GM23338 (cell line): ENCODE results near the gene ADAM11.

Experiments
- TF ChIP-seq, protein P1 (sequence below), 2 experiments: fragments of 200-600 bp in 1 of 2; sonication (generic) in 1 of 2; conservative IDR thresholded peaks; 2 replicates each; pipeline versions ENCODE4 v1.5.1 to v1.6.1; 2016 to 2017; ENCODE audit warnings: antibody characterized with exemption in 2 of 2, low read depth in 2 of 2, mild to moderate bottlenecking in 2 of 2, moderate library complexity in 1 of 2
- TF ChIP-seq, protein P2 (sequence below): IDR thresholded peaks from one replicate; pipeline ENCODE4 v1.6.1; 2018; ENCODE audit warnings: antibody characterized with exemption; ENCODE audit not compliant: unreplicated experiment

DNA sequence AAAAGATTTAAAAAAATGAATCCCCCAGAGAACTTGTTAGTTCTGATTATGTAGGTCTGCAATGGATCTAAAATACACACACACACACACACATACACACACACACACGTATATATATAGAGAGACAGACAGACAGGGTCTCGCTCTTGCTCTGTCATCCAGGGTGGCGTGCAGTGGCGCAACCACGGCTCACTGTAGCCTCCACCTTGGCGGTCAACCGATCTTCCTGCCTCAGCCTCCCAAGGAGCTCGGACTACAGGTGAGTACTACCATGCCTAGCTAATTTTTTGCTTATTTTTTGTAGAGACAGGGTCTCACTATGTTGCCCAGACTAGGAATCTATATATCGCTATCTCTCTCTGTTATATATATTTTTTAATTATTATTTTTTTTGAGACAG lies 37.9 kb downstream of the ADAM11 start:
- TF ChIP-seq, protein P1, sequence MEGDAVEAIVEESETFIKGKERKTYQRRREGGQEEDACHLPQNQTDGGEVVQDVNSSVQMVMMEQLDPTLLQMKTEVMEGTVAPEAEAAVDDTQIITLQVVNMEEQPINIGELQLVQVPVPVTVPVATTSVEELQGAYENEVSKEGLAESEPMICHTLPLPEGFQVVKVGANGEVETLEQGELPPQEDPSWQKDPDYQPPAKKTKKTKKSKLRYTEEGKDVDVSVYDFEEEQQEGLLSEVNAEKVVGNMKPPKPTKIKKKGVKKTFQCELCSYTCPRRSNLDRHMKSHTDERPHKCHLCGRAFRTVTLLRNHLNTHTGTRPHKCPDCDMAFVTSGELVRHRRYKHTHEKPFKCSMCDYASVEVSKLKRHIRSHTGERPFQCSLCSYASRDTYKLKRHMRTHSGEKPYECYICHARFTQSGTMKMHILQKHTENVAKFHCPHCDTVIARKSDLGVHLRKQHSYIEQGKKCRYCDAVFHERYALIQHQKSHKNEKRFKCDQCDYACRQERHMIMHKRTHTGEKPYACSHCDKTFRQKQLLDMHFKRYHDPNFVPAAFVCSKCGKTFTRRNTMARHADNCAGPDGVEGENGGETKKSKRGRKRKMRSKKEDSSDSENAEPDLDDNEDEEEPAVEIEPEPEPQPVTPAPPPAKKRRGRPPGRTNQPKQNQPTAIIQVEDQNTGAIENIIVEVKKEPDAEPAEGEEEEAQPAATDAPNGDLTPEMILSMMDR (conservative IDR thresholded peaks at IDR 0.05; ENCODE audit: low read depth in 2 of 2): no peak
- TF ChIP-seq, protein P2, sequence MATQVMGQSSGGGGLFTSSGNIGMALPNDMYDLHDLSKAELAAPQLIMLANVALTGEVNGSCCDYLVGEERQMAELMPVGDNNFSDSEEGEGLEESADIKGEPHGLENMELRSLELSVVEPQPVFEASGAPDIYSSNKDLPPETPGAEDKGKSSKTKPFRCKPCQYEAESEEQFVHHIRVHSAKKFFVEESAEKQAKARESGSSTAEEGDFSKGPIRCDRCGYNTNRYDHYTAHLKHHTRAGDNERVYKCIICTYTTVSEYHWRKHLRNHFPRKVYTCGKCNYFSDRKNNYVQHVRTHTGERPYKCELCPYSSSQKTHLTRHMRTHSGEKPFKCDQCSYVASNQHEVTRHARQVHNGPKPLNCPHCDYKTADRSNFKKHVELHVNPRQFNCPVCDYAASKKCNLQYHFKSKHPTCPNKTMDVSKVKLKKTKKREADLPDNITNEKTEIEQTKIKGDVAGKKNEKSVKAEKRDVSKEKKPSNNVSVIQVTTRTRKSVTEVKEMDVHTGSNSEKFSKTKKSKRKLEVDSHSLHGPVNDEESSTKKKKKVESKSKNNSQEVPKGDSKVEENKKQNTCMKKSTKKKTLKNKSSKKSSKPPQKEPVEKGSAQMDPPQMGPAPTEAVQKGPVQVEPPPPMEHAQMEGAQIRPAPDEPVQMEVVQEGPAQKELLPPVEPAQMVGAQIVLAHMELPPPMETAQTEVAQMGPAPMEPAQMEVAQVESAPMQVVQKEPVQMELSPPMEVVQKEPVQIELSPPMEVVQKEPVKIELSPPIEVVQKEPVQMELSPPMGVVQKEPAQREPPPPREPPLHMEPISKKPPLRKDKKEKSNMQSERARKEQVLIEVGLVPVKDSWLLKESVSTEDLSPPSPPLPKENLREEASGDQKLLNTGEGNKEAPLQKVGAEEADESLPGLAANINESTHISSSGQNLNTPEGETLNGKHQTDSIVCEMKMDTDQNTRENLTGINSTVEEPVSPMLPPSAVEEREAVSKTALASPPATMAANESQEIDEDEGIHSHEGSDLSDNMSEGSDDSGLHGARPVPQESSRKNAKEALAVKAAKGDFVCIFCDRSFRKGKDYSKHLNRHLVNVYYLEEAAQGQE: no peak
